H1 (cell line): ENCODE measurements around the gene GJB3. TPM values are rescaled to one million over a fixed set of nuclear protein-coding genes. Genes with fewer than 3 reads are reported as not detected.

Experiments used
- KDM4A ChIP-seq: IDR thresholded peaks from one replicate; pipeline ENCODE4 v1.7.1; 2012; ENCODE audit warnings: low read depth, mild to moderate bottlenecking, moderate library complexity, low read length, inconsistent platforms; ENCODE audit not compliant: severe bottlenecking
- PHF8 ChIP-seq: fragments of 200-600 bp; sonication (generic); conservative IDR thresholded peaks from 2 replicates; pipeline ENCODE4 v1.7.1; 2012; ENCODE audit warnings: low read depth, mild to moderate bottlenecking, inconsistent platforms, low read length, moderate library complexity
- TAF1 ChIP-seq: IDR thresholded peaks from 2 replicates; pipeline ENCODE4 v1.6.1; 2011; ENCODE audit warnings: mild to moderate bottlenecking, low read depth, low read length
- polyA plus RNA-seq, 7 experiments: library from polyadenylated mRNA; depleted of rRNA in 3 of 7; stranded (reverse) in 5 of 7; unstranded in 2 of 7; fragments of >200 nt in 5 of 7; fragments of 200-250 nt in 2 of 7; gene quantifications; 1 replicate in 5 of 7; 2 replicates in 1 of 7; 4 replicates in 1 of 7; pipeline versions ENCODE4 v1.2.1 to v1.2.3, GENCODE V29; 2011 to 2013; ENCODE audit warnings: missing spikeins in 2 of 7, mixed read lengths in 2 of 7
- total RNA-seq: library from RNA; stranded (reverse); fragmentation: NEBNext Ultra II Directional; extraction: Animal tissue kit (Norgen Biotek cat#: 25700); gene quantifications from 2 replicates; pipeline ENCODE4 v1.2.1, GENCODE V29; 2021
- TF ChIP-seq, protein P1 (sequence below), 3 experiments: IDR thresholded peaks; 1 replicate in 2 of 3; 2 replicates in 1 of 3; pipeline versions ENCODE4 v1.5.1 to v1.6.1; 2011; ENCODE audit warnings: low read length in 3 of 3, mild to moderate bottlenecking in 3 of 3, inconsistent platforms in 2 of 3, low read depth in 1 of 3, moderate library complexity in 1 of 3; ENCODE audit not compliant: insufficient read depth in 1 of 3; ENCODE audit errors: control extremely low read depth in 1 of 3
- TF ChIP-seq, protein P2 (sequence below): IDR thresholded peaks from 2 replicates; pipeline ENCODE4 v1.6.1; 2011; ENCODE audit warnings: low read length, improper control_type of control experiment
- TF ChIP-seq, protein P3 (sequence below): fragments of 300-600 bp; sonication (generic); IDR thresholded peaks from 2 replicates; pipeline ENCODE4 v1.7.1; 2012; ENCODE audit warnings: low read length, moderate library complexity, mild to moderate bottlenecking, inconsistent platforms; ENCODE audit not compliant: insufficient replicate concordance

GJB3 gene
- total and polyA plus RNA-seq, 2 of the 8 experiments (the other 6 are each of a cell fraction or from before 2014, with no cell fraction given) = 0.93 to 1.6 TPM

DNA sequence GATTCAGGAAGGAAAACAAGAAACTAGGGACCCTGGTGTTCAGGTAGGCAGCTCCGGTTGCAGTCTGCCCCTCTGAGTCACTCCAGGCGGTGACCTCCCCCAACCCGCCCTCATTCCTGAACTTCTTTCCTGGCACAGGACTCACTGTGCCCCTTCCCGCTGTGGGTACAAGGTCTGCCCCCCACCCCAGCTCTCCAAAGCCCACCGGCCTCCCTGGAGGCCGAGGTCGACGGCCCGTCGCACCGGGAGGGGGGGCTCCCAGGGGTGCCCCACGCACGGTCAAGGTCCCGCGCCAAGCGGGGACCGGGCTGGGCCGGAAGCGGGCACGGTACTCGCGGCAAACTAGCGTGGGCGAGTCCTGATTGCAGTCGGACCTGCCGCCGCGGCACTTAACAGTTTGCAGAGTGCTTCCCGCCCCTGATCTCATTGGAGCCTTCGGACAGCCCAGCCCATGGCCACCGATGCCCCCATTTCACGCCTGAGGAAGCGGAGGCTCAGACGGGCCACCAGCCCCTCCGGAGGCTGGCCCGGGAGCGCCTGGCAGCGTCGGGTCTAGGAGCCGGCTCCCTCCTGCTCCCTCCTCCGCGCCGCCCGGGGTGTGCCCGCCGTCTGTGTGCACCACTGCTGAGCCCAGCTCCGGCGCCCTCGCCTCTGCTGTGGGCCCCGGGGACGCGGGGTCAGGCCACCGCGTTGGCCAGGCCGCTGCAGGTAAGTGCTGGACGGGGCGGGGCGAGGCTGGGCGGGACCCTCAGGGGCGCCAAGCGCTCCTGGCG, at the start of gene GJB3 (continued):
- TF ChIP-seq, protein P1, sequence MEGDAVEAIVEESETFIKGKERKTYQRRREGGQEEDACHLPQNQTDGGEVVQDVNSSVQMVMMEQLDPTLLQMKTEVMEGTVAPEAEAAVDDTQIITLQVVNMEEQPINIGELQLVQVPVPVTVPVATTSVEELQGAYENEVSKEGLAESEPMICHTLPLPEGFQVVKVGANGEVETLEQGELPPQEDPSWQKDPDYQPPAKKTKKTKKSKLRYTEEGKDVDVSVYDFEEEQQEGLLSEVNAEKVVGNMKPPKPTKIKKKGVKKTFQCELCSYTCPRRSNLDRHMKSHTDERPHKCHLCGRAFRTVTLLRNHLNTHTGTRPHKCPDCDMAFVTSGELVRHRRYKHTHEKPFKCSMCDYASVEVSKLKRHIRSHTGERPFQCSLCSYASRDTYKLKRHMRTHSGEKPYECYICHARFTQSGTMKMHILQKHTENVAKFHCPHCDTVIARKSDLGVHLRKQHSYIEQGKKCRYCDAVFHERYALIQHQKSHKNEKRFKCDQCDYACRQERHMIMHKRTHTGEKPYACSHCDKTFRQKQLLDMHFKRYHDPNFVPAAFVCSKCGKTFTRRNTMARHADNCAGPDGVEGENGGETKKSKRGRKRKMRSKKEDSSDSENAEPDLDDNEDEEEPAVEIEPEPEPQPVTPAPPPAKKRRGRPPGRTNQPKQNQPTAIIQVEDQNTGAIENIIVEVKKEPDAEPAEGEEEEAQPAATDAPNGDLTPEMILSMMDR (IDR thresholded peaks at IDR 0.05; ENCODE audit: control extremely low read depth in 1 of 3, insufficient read depth in 1 of 3, low read depth in 1 of 3, low read length in 3 of 3) = no peak
- no peak for TF ChIP-seq TAF1
- TF ChIP-seq, protein P2, sequence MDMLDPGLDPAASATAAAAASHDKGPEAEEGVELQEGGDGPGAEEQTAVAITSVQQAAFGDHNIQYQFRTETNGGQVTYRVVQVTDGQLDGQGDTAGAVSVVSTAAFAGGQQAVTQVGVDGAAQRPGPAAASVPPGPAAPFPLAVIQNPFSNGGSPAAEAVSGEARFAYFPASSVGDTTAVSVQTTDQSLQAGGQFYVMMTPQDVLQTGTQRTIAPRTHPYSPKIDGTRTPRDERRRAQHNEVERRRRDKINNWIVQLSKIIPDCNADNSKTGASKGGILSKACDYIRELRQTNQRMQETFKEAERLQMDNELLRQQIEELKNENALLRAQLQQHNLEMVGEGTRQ = no peak
- peak; percentile 94 for TF ChIP-seq KDM4A
- peak; percentile 43; the same call in 1 of the 2 replicates for TF ChIP-seq PHF8
- TF ChIP-seq, protein P3, sequence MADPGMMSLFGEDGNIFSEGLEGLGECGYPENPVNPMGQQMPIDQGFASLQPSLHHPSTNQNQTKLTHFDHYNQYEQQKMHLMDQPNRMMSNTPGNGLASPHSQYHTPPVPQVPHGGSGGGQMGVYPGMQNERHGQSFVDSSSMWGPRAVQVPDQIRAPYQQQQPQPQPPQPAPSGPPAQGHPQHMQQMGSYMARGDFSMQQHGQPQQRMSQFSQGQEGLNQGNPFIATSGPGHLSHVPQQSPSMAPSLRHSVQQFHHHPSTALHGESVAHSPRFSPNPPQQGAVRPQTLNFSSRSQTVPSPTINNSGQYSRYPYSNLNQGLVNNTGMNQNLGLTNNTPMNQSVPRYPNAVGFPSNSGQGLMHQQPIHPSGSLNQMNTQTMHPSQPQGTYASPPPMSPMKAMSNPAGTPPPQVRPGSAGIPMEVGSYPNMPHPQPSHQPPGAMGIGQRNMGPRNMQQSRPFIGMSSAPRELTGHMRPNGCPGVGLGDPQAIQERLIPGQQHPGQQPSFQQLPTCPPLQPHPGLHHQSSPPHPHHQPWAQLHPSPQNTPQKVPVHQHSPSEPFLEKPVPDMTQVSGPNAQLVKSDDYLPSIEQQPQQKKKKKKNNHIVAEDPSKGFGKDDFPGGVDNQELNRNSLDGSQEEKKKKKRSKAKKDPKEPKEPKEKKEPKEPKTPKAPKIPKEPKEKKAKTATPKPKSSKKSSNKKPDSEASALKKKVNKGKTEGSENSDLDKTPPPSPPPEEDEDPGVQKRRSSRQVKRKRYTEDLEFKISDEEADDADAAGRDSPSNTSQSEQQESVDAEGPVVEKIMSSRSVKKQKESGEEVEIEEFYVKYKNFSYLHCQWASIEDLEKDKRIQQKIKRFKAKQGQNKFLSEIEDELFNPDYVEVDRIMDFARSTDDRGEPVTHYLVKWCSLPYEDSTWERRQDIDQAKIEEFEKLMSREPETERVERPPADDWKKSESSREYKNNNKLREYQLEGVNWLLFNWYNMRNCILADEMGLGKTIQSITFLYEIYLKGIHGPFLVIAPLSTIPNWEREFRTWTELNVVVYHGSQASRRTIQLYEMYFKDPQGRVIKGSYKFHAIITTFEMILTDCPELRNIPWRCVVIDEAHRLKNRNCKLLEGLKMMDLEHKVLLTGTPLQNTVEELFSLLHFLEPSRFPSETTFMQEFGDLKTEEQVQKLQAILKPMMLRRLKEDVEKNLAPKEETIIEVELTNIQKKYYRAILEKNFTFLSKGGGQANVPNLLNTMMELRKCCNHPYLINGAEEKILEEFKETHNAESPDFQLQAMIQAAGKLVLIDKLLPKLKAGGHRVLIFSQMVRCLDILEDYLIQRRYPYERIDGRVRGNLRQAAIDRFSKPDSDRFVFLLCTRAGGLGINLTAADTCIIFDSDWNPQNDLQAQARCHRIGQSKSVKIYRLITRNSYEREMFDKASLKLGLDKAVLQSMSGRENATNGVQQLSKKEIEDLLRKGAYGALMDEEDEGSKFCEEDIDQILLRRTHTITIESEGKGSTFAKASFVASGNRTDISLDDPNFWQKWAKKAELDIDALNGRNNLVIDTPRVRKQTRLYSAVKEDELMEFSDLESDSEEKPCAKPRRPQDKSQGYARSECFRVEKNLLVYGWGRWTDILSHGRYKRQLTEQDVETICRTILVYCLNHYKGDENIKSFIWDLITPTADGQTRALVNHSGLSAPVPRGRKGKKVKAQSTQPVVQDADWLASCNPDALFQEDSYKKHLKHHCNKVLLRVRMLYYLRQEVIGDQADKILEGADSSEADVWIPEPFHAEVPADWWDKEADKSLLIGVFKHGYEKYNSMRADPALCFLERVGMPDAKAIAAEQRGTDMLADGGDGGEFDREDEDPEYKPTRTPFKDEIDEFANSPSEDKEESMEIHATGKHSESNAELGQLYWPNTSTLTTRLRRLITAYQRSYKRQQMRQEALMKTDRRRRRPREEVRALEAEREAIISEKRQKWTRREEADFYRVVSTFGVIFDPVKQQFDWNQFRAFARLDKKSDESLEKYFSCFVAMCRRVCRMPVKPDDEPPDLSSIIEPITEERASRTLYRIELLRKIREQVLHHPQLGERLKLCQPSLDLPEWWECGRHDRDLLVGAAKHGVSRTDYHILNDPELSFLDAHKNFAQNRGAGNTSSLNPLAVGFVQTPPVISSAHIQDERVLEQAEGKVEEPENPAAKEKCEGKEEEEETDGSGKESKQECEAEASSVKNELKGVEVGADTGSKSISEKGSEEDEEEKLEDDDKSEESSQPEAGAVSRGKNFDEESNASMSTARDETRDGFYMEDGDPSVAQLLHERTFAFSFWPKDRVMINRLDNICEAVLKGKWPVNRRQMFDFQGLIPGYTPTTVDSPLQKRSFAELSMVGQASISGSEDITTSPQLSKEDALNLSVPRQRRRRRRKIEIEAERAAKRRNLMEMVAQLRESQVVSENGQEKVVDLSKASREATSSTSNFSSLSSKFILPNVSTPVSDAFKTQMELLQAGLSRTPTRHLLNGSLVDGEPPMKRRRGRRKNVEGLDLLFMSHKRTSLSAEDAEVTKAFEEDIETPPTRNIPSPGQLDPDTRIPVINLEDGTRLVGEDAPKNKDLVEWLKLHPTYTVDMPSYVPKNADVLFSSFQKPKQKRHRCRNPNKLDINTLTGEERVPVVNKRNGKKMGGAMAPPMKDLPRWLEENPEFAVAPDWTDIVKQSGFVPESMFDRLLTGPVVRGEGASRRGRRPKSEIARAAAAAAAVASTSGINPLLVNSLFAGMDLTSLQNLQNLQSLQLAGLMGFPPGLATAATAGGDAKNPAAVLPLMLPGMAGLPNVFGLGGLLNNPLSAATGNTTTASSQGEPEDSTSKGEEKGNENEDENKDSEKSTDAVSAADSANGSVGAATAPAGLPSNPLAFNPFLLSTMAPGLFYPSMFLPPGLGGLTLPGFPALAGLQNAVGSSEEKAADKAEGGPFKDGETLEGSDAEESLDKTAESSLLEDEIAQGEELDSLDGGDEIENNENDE = no peak
